KG1 (cell line): ENCODE data around the gene MIEN1.
"Not testable (repeated sequence)": the region's sequence is repeated elsewhere in the genome, so short reads cannot be mapped to it uniquely, and the experiment has no call there.

Source experiments
- DNase-seq: peaks from one replicate; lab custom pipeline; 2025; lab: John Stamatoyannopoulos, UW

Gene MIEN1

DNA sequence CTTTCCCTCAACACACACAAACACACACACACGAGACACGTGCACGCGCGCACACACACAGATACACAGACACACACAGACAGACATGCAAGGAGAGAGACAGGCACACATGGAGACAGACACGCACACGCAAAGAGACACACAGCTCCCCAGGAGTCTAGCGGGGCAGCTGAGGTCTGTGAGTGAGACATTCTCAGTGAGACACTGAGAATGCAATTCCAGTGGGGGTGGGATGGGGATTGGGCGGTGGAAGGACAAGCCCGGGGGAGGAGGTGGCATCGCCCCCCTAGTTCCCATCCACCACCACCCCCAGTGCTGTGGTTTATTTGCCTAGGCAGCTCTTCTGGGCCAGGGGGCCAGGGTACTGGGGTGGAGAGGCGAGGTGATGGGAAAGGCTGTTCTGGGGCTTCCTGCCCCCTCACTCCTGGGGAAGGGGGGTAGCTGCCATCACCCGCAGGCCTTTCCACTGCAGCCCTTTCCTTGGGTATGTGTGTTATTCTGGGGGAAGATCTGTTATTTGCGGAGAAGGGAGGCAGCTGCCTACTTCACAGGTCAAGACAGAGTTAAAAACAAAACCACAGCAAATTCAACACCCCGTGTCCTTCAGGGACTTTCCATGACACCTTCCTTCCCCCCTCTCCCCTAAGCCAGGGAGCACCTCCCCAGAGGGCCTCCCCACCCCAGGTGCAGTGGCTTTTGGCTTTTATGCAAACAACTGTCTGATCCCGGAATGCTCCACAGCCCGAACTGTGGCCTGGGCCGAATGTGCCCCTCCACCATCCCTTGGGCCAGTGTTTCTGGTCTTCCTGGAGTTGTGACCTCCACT is 25.4 kb upstream of the MIEN1 start:
- no peak for DNase-seq

DNA sequence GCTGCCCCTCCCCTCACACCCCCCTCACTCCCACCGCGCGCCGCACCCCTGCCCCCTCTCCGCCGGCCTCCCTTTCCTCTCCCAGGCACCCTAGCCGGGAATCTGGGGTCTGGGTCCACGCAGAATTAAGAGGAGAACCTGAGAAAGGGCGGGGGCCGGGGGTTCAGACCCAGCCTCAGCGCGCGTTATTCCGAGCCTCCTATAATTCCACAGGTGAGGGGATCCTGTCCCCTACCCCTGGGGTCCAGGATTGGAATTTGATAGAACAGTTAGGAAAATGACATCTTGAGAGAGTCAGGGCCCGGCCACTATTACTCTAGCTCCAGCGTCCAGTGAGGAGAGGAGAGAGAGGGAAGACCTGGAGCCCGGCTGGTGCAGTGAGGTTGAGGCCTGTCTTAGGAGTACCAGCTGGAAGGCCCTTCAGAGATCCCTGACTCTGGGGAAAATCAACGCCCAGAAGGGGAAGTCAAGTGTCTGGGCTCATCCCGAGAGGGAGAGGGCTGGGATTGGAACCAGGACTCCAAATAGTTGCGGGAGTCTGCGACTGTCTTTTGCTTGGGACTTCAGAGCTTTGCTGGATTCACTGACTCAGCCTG is 24.7 kb upstream of the MIEN1 start:
- DNase-seq = no peak

DNA sequence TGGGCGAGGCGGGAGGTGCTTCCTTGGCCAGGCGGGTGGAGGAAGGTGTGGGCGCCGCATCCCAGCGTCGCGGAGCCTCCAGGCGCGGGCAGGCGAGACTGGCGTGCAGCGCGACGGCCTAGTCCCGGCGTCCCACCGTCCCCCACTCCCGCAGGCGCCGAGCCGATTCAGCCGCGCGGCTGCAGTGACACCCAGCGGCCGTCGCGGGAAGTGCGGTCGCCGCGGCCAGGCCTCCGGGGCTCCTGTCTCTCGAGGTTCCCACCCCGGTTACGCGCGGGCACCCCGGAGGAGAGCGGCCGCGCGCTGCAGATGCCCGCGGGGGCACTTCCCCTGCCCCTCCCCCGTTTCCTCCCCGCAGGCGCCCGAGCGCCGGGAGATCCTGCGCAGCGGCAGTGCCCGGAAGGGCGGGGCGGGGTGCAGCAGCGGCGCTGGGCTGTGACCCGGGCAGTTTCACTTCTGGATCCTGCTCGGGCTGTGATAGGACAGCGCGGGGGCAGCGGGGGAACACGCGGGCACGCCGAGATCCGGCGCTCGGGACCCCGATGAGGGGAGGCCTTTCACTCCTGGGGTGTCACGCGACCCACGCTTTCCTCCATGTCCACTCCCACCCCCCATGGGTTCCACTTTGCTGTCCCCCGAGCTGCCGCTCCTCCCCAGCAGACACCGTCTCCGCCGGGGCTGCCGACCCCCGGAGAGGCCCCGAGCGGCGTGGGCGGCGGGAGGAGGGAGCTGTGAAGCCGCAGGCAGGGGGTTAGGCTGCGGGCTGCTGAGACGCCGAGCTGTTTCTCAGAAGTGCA is 24.0 kb upstream of the MIEN1 start:
- DNase-seq = peak; percentile 99

DNA sequence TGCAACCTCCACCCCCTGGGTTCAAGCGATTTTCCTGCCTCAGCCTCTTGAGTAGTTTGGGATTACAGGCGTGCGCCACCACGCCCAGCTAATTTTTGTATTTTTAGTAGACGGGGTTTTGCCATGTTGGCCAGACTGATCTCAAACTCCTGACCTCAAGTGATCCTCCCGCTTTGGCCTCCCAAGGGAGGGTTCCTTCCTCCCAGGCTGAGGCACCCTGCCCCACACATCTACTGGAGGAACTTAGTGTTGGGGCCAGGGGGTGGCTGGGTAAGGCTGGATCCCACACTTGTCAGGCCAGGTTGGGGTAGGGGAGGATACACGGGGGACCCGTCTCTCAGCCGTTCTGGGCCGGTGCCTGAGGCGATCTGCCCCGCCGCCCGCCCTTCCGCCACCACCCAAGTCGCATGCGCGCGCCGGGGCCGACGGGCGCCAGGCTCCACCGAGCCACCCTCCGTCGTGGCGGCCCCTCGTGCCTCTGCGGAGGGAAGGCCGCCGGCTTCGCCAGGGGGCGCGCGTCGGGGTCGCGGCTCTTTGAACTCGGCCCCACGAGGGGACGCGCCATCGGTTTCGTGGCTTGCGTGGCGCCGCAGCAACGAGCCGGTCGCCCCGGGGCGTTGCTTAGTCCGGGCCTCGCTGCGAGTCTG is 23.3 kb upstream of the MIEN1 start:
- peak; percentile 67 for DNase-seq

DNA sequence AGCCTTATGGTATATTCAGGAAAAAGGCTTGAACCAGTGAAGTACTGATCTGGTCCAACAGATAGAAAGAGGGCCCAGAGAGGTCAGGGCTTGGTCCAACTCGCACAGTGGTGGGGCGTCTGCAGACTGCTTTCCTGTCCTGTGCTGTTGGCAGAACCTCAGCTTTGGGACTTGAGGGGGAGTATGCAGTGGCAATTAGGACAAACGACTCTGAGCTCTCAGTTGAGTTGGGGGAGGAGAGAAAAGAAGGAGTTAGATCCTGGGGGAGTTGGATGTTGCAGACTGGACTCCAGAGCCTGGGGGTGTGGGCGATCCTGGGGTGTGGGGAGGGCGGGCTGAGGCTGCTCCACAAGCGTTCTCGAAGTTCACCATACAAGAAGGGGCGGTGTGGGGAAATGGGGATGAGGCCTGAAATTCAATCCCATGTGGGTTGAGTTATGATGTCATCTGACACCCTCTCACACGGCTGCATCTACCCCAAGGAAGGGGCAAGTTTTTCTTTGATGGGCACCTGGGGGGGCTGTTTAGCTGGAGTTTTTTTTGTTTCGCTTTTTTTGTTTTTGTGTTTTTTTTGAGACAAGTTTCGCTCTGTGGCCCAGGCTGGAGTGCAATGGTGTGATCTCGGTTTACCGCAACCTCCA is 22.0 kb upstream of the MIEN1 start:
- no peak for DNase-seq

DNA sequence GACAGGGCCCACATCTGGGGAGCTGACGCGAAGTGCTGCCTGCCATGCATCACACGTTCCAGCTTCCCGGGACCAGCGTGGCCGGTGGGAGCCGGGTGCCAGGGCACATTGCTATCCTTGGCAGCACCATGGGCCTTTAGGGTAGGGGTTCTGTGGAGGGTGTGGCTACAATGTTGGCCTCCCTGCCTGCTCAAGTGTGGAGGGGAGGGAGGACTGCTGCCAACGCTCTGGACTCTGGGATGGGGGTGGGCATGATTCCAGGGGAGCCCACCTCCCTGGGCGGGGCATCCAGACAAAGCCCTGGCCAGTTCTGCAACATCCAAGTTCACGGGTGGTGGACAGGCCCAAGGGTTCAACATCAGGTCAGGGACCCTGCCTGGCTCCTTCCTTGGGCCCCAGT is 21.3 kb upstream of the MIEN1 start:
- DNase-seq = no peak

DNA sequence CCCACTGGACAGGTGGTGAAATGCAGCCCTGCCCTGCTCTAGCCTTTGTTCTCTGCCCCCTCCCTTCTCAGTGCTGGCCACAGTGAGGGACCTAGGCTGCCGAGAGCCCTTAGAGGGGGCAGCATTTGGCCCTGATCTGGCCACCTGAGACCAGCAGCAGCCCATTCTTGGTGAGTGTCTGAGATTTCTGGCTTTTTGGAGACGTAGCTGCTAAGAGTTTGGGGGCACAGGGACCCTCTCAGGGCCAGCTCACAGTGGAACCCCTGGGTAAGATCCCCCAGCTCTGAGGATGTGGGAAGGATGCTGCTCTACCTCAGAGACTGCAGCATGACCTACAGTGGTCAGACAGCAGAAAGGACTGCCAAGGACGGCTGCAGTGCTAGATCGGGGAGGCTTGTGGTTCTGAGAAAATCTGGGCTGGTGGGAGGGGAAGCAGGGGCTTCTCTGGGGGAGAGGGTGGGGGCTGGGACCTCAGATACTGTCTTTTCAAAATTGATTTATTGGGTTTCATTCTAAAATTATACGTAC is 20.7 kb upstream of the MIEN1 start:
- no peak for DNase-seq

DNA sequence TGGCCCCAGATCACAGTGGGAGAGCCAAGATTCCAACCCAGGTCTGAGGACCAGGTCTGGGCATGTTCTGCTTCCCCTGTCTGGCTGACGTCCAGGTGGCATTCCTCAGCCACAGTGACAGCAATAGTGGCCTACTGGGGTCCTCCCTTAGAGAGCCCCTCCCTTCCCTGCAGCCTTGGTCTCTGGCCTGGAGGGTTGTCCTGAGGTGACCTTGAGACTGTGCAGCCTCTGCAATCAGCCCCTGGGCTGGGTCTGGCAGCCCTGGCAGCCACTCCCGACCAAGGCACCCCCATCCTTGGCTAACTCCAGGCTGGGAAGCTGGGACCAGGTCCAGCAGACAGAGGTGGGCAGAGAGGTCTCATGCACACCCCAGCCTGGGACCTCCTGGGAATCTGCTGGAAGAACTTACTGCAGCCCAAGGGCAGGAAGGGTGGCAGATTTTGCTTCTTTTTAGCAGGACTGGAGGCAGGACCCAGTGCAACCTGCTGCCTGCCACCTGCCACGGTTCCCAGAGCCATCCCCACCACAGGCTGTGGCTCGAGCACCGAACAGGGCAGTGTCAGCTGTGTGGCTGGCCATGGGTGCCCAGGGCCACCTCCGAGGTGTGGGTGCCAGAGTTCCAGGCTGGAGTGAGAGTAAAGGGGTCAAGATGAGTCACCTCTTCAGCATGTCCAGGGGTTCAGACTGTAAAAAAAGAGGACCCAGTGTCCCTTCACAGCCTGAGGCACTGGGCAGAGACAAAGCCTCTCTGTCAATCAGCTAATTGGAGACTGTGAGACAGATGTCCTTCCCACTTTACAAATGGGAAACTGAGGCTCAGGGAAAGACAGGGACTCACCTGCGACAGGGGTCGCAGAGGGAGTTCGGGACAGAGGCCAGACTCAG is 20.0 kb upstream of the MIEN1 start:
- no peak for DNase-seq

DNA sequence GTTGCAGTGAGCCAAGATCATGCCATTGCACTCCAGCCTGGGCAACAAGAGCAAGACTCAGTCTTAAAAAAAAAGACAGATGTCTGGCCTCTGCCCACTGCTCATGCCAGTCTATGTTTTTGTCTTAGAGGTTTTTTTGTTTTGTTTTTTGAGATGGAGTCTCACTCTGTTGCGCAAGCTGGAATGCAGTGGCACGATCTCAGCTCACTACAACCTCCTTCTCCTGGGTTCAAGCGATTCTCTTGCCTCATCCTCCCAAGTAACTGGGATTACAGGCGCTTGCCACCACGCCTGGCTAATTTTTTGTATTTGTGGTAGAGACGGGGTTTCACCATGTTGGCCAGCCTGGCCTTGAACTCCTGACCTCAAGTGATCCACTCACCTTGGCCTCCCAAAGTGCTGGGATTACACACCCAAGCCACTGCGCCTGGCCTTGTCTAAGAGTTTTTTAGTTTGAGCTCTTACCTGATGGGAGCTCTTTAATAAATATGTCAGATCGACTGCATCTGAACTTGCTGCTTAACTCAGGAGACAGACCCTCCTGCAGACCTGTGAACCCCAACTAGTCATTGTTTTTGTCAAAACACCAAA is 18.2 kb upstream of the MIEN1 start:
- DNase-seq = not testable (repeated sequence)

DNA sequence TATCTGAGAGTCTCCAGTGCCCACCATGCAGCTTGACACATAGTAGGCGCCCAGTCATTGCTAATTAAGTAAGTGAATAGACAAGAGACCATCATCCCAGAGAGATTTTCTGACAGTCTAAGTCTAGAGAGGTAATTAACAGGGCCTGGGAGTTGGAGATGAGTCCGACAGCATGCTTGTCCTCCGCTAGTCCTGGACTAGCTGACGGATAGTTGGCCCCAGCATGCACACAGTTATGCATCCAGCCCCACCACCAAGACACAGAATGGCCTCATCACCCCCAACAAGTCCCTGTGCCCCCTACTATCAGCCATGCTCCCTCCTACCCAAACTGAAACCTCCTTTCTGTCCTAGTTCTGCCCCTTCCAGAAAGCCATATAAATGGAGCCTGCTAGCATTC is 17.4 kb upstream of the MIEN1 start:
- DNase-seq = no peak

DNA sequence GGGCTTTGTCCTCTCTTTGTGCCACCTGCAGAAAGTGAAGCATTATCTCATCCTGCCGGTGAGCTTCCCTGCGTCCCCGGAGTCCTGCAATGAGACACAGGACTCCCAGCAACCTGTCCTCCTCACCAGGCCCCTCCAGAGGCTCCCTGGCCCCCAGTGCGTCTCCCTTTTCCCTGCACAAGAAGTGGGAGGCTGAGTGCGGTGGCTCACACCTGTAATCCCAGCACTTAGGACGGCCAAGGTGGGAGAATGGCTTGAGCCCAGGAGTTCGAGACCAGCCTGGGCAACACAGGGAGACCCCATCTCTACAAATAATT is 15.8 kb upstream of the MIEN1 start:
- no peak for DNase-seq

DNA sequence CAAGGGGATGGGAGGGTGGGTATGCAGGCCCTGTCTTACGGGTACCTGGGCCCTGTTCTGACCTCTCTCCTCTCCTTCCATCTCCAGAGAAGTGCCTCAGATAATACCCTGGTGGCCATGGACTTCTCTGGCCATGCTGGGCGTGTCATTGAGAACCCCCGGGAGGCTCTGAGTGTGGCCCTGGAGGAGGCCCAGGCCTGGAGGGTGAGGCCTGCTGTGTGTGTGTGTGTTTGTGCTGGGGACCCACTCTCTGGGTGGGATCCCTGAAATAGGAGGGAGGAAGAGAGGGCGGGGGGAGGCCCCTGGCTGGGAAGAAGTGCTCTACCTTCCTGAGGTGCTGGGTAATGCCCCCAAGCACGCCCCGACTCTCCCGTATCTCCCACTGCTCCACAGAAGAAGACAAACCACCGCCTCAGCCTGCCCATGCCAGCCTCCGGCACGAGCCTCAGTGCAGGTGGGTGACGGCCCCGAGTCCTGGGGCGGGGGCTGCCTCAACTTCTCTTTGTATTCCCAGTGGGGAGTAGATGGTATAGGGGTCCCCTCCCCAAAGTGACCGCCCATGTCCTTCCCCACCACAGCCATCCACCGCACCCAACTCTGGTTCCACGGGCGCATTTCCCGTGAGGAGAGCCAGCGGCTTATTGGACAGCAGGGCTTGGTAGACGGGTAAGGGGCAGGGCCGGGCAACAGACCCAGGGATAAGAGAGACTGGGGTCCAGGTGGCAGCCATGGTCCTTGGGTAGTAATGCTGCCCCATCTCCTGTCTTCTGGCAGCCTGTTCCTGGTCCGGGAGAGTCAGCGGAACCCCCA is 15.2 kb upstream of the MIEN1 start:
- no peak for DNase-seq

DNA sequence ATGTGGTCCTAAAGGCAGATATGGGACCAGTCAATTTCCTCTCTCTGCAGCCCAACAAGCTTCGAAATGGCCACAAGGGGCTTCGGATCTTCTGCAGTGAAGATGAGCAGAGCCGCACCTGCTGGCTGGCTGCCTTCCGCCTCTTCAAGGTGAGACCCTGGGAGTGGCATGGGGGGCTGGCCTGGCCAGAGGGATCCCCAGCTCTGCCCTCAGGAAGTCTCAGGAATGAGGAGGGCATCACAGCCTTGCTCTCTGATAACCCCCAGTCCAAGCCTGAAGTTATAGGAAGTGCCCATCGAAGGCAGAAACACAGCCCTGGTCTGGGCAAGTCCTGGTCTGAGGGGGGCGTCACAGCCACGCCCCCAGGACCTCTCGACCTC is 14.5 kb upstream of the MIEN1 start:
- no peak for DNase-seq

DNA sequence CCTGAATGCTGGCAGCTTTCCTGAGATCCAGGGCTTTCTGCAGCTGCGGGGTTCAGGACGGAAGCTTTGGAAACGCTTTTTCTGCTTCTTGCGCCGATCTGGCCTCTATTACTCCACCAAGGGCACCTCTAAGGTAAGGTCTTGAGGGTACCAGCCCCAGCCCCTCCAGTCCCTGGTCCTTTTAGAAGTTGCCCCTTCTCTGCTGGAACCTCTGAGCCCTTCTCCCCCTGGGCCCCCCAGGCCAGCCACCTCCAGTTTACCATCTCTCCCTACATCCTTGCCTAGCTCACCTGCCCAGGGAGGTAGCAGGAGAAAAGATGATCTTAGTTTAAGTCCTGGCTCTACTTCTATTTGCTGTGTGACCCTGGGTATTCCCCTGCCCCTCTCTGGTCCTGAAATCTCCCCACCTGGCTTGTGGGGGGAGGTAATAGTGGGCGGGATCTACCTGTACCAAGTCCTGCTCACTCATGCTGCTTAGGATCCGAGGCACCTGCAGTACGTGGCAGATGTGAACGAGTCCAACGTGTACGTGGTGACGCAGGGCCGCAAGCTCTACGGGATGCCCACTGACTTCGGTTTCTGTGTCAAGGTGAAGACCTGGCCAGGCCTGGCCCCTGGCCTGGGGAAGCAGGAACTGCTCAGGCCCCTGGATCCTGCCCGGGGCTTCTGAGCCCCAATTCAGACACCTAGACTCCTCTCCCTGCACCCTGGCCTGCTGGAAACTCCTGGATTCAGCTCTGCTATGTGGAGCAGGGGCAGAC is 13.9 kb upstream of the MIEN1 start:
- DNase-seq = no peak

DNA sequence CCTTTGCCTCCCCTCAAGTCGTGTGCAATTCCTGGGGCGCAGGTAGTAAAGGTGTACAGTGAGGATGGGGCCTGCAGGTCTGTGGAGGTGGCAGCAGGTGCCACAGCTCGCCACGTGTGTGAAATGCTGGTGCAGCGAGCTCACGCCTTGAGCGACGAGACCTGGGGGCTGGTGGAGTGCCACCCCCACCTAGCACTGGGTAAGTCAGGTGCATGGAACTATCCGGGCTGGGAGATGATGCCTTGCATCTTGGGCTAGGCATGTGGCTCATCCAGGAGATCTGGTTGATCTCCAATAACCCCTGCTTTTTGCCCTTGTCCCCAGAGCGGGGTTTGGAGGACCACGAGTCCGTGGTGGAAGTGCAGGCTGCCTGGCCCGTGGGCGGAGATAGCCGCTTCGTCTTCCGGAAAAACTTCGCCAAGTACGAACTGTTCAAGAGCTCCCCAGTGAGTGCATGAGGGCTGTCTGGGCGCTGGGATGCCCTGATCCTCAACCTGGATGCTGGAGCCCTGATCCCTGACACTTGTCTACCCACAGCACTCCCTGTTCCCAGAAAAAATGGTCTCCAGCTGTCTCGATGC is 12.6 kb upstream of the MIEN1 start:
- DNase-seq = no peak

DNA sequence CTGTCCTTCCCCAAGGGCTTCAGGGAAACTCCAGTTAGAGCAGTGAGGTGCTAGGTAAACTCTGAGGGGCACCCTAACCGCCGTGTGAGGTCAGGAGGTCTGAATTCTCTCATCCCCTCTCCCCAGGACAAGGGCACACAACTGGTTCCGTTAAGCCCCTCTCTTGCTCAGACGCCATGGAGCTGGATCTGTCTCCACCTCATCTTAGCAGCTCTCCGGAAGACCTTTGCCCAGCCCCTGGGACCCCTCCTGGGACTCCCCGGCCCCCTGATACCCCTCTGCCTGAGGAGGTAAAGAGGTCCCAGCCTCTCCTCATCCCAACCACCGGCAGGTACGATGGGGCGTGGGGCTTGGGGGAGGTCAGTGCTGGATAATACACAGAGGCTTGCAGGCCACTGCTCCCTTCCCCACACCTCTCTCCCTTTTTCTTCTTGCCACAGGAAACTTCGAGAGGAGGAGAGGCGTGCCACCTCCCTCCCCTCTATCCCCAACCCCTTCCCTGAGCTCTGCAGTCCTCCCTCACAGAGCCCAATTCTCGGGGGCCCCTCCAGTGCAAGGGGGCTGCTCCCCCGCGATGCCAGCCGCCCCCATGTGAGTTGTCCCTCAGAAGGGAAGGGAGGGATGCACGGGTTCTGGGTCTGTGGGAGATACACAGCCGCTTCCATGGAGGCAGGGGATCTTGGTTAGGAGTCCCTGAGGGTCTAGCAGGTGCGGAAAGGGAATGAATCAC is 12.0 kb upstream of the MIEN1 start:
- DNase-seq = no peak

DNA sequence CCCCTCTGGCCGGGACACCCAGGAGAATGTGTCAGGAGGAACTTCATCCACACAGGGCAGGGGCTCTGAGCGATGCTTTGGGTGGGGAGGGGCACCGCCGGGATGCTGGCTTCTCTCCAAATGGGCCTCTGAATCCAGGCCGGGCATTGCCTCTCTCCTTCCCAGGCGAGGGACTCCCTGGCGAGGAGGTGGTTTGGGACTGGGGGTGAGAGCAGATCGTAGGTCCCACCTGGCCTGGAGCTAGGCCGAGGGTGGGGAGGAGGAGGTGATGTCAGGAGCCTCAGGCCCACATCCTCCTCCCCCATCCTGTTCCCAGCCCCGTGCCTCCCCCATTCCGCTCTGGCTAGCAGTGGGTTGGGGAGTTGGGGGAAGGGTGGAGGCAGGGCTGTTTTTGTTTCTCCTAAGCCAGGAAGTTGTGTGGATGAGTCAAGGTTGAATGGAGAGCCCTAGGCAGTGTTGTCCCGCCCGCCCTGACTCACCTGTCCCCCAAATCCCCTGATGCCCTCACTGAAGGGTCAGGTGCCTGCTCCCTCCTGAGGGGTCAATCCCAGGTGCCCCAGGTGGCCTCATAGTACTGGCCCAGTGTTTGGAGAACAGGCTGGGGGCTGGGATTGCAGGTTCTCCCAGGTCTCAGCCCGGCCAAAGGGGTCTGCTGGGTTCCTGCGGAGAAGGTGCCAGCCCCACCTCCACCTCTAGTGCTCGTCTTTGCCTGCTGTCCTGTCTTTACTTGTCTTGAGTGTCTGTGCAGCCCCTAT is 10.2 kb upstream of the MIEN1 start:
- no peak for DNase-seq
